ENCODE results near the gene ZNF26. TPM values are rescaled to one million over a fixed set of nuclear protein-coding genes. Genes with fewer than 3 reads are reported as not detected.
"Not testable (repeated sequence)": the region's sequence is repeated elsewhere in the genome, so short reads cannot be mapped to it uniquely, and the experiment has no call there.

The ZNF26 gene
- polyA plus RNA-seq (ENCODE audit: insufficient read depth in 1 of 5, insufficient read length in 5 of 5, low replicate concordance in 1 of 5): 10 to 100 TPM; 13.4 to 18.0 (median 15.0) TPM
- long read RNA-seq, donor 1, full-length matches to known transcripts: 2 of 2 reads
- long read RNA-seq, donor 1, partial matches to known transcripts: 0 of 2 reads
- long read RNA-seq, donor 1, other reads (novel, unspliced or antisense): 0 of 2 reads
- long read RNA-seq, donor 2, full-length matches to known transcripts: 2 of 2 reads
- long read RNA-seq, donor 2, partial matches to known transcripts: 0 of 2 reads
- long read RNA-seq, donor 2, other reads (novel, unspliced or antisense): 0 of 2 reads
- long read RNA-seq, donor 3, full-length matches to known transcripts: 4 of 4 reads
- long read RNA-seq, donor 3, partial matches to known transcripts: 0 of 4 reads
- long read RNA-seq, donor 3, other reads (novel, unspliced or antisense): 0 of 4 reads
- long read RNA-seq, donor 4: 0 reads
- long read RNA-seq, donor 5, full-length matches to known transcripts: 6 of 22 reads
- long read RNA-seq, donor 5, partial matches to known transcripts: 16 of 22 reads
- long read RNA-seq, donor 5, other reads (novel, unspliced or antisense): 0 of 22 reads
- long read RNA-seq, donor 6, full-length matches to known transcripts: 2 of 2 reads
- long read RNA-seq, donor 6, partial matches to known transcripts: 0 of 2 reads
- long read RNA-seq, donor 6, other reads (novel, unspliced or antisense): 0 of 2 reads
- long read RNA-seq, donor 7, full-length matches to known transcripts: 3 of 3 reads
- long read RNA-seq, donor 7, partial matches to known transcripts: 0 of 3 reads
- long read RNA-seq, donor 7, other reads (novel, unspliced or antisense): 0 of 3 reads
- long read RNA-seq, donor 8, full-length matches to known transcripts: 2 of 2 reads
- long read RNA-seq, donor 8, partial matches to known transcripts: 0 of 2 reads
- long read RNA-seq, donor 8, other reads (novel, unspliced or antisense): 0 of 2 reads

DNA sequence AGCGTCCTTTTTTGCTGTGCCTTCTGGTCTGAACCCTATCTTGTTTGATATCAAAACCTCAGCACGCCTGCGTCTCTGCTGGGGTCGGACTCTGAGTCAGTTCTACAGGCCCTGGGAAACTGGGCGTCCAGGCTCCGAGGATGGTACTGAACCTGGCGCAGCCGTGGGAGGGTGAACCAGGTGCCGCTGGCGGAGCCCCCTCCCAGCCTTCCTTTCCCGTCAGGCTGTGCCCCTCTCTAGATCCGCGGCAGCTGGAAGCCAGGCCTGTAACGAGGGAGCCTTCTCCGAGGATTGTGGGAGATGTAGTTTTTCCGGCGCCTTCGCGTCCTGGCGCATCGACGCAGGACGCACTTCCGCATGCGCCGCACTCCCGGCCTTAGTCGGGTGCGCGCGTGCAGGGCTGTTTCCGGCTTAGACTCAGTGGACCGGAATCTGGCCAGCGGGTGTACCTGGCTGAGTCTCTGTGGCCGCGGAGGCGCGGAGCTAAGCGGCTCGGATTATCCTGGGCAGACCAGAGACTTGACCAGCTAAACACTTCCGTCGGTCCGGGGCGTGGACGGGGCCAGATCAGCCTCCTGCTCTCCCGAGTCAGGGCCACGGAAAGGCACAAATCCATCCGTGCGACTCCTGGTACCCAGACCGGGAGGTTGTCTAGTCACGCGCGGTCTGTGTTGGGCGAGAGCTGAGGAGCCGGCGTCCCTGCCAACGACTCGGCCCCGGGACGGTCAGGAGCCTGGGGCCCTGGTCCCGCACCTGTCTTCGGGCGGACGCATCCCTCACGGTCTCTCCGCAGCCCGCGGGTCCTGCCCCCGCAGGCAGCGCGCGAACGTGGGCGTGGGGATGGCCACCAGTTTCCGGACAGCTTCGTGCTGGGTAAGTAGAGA lies at the start of gene ZNF26:
ZNF26 (plus strand) TSS at position 367 of the 884 bp plus-strand sequence; CDS start at position 841, 474 bp downstream.
- peak; percentile 92 to 93 for DNase-seq

GRCh38 chr12:132936921-132937320 lies 49.2 kb upstream of the ZNF26 start:
- not testable (repeated sequence) for DNase-seq

GRCh38 chr12:132937476-132937875 lies 48.7 kb upstream of the ZNF26 start:
- no peak for DNase-seq

DNA sequence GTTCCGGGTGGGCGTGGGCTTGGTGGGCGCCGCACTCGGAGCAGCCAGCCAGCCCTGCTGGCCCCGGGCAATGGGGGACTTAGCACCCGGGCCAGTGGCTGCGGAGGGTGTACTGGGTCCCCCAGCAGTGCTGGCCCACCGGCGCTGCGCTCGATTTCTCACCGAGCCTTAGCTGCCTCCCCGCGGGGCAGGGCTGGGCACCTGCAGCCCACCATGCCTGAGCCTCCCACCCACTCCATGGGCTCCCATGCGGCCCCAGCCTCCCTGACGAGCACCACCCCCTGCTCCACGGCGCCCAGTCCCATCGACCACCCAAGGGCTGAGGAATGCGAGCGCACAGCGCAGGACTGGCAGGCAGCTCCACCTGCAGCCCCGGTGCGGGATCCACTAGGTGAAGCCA lies 47.4 kb upstream of the ZNF26 start:
- not testable (repeated sequence) for DNase-seq

- DNase-seq: no peak
Observed at GRCh38 chr12:132940071-132940719, 46.0 kb upstream of the ZNF26 start.

DNA sequence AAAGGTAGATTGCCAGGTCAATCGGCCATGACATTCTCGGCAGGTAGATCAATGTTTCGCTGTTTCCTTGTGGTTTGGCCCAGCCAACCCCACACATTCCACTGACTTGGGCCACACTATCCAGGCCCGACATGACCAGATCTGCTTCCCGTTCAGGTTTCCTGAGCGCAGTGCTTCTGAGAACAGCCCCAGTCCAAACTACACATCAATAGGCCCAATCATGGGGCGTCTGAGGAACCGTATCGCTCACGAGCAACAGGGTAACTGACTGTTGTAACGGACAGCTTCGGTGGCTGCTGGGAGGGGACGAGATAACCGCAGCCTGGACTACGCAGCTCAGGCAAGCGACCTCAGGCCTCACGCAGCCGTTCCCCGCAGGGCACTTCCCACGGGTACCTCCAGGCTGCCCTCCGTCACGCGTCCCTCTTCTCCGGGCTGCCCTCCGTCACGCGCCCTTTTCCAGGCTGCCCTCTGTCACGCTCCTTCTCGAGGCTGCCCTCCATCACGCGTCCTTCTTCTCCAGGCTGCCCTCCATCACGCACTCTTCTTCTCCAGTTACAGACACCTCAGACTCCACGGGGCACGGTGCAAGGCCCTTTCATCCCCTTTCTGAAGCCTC lies 44.7 kb upstream of the ZNF26 start:
- DNase-seq: no peak

DNA sequence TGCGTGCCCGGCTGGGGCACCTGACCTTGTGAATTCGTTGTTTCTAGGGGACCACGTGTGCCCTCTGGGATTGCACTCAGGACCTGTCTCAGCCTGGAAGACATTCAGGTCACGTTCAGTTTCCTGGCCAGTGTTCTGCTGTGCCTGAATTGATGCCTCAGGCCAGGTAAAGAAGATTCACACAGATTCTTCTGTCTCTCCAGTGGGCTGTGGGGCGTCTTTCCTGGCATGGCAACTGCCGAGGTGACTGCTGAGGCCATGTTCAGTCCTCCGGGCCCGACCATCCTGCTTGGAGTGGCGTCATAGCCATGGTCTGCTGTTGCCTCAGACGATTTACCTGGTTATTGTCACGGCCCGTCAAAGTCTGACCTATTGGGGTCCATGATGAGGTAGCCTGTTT lies 43.6 kb upstream of the ZNF26 start:
- no peak for DNase-seq

- no peak for DNase-seq
Observed at GRCh38 chr12:132945806-132946205, 40.4 kb upstream of the ZNF26 start.

DNA sequence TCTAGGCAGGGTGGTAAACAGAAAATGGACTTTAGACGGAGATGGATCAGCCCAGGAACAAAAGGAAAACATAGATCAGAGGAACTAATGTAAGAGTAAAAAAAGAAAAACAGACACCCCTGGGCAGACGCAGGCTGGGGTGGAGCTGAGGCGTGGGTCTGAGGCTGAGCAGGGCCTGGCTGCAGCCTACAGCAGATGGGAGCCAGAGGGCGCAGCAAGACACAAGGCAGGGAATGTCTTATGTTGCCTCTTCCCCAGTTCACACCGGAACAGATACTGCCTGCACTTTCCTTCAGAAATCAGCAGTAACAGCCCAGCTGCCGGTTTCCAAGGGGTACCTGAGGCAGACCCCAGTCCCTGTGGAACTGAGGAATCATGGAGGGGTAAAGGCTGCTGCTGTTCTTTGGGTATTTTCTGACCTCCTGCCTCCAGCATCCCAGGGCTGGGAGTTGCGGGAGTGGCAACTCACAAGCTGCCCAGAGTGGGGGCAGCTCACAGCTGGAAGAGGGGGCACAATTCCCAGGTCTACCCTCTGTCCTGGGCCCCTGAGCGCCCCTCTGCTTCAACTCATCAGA lies 39.8 kb upstream of the ZNF26 start:
- DNase-seq: no peak

- no peak for DNase-seq
Observed at GRCh38 chr12:132948146-132949066, 37.8 kb upstream of the ZNF26 start.

GRCh38 chr12:132949936-132950837 lies 36.0 kb upstream of the ZNF26 start:
- DNase-seq: no peak

DNA sequence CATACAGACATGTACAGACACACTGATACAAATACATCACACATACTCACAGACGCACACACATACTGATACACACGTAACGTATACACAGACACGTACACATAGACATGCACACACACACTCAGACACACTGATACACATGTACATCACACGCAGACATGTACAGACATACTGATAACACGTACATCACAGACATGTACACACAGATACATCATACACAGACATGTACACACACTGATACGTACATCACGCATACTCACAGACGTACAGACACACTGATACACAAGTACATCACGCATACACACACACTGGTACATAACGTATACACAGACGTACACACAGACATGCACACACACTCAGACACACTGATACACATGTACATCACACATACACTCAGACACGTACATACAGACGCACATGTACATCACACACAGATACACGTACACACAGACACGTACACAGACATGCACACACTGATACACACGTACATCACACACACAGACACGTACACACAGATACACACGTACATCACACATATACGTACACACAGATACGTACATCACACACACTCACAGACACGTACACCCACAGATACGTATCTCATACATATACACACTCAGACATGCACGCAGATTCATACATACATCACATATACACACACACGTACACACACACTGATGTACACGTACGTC lies 35.2 kb upstream of the ZNF26 start:
- DNase-seq: no peak

DNA sequence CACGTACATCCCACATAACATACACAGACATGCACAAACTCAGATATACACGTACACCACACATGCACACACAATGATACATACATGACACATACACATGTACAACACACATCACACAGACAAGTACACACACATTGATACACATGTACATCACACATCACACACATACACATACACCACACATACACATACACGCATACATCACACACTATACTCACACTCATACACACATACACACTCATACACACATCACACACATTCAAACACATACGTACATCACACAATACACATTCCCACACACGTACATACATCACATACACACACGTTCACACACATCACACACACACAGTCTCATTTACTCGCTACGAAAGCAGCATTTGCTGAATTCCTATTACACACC lies 34.5 kb upstream of the ZNF26 start:
- no peak for DNase-seq

GRCh38 chr12:132952371-132953162 lies 33.6 kb upstream of the ZNF26 start:
- DNase-seq: no peak

DNA sequence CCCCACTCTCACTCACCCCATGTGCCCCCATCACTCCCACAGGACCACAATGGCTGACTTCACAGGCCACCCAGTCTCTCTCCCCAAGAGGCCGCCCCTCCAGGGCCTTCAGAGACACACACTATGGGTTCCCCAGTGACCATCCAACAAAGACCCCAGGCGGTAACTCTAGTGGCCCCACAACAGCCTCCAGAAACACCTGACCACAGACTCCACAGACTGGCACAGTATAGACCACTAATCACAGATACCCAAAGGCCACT lies 33.1 kb upstream of the ZNF26 start:
- DNase-seq: no peak

DNA sequence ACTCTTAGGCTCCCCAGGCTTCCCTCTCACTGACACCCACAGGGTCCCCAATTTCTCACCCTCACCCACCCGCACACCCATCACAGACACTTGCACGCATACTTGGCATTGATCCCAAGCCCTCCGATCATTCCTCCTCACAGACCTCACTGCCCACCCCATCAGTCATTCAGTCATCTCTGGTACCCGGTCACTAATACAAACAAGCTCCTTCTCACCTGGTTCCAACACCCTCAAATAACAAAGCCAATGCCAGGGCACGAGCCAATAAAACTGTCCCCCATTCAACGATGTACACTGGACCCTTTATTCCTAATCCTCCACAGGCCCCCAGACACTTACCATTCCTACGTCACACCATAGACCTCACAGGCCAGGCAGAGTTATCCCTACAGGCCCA lies 32.4 kb upstream of the ZNF26 start:
- no peak for DNase-seq
